Renal pelvis (tissue), 4 donors: Measurements from ENCODE around the gene MMP1. TPM values are rescaled to one million over a fixed set of nuclear protein-coding genes. Genes with fewer than 3 reads are reported as not detected.

Experiments used
- DNase-seq: peaks from one replicate; pipeline ENCODE4 v3.0.0-alpha.2; 2013
- polyA plus RNA-seq, 3 donors: library from polyadenylated mRNA; unstranded; fragments of 120-200 nt; gene quantifications; one replicate each; pipeline ENCODE4 v1.2.1, GENCODE V29; 2013; ENCODE audit not compliant: insufficient read length in 3 of 3

Gene MMP1
- polyA plus RNA-seq, 3 donors: 0.21 to 0.27 TPM; not detected in 1

- no peak for DNase-seq
These were observed 10.0 kb upstream of the MMP1 start for GRCh38 chr11:102807921-102808320.

- no peak for DNase-seq
These were observed 8.3 kb upstream of the MMP1 start for GRCh38 chr11:102806296-102806695.

GRCh38 chr11:102802341-102802740 lies 4.4 kb upstream of the MMP1 start:
- no peak for DNase-seq

GRCh38 chr11:102800767-102801166 lies 2.8 kb upstream of the MMP1 start:
- DNase-seq: no peak

GRCh38 chr11:102799681-102800340 lies 1.9 kb upstream of the MMP1 start:
- no peak for DNase-seq

- DNase-seq: no peak
These were observed 3.6 kb downstream of the MMP1 start for GRCh38 chr11:102794382-102794781.

- no peak for DNase-seq
These were observed 4.2 kb downstream of the MMP1 start for GRCh38 chr11:102793677-102794290.

GRCh38 chr11:102792604-102793003 lies 5.4 kb downstream of the MMP1 start:
- DNase-seq: no peak

- no peak for DNase-seq
These were observed 6.5 kb downstream of the MMP1 start for GRCh38 chr11:102791271-102792036.

- DNase-seq: no peak
These were observed 9.5 kb downstream of the MMP1 start for GRCh38 chr11:102788334-102788995.

- DNase-seq: no peak
These were observed 13.6 kb downstream of the MMP1 start for GRCh38 chr11:102784380-102784779.

GRCh38 chr11:102783720-102784119 lies 14.2 kb downstream of the MMP1 start:
- no peak for DNase-seq

- no peak for DNase-seq
These were observed 14.9 kb downstream of the MMP1 start for GRCh38 chr11:102783016-102783415.

- no peak for DNase-seq
These were observed 16.3 kb downstream of the MMP1 start for GRCh38 chr11:102781676-102782075.

- DNase-seq: no peak
These were observed 17.5 kb downstream of the MMP1 start, which contains the start of gene MMP10 for GRCh38 chr11:102780491-102780918. Gene MMP10 (minus strand): TSS chr11:102780628. CDS start chr11:102780591, 37 bp downstream.

- no peak for DNase-seq
These were observed 21.5 kb downstream of the MMP1 start for GRCh38 chr11:102776454-102776853.

- no peak for DNase-seq
These were observed 24.6 kb downstream of the MMP1 start for GRCh38 chr11:102773386-102773785.

- DNase-seq: no peak
These were observed 26.6 kb downstream of the MMP1 start for GRCh38 chr11:102771351-102771750.

- DNase-seq: no peak
These were observed 27.8 kb downstream of the MMP1 start for GRCh38 chr11:102770191-102770590.

- no peak for DNase-seq
These were observed 30.2 kb downstream of the MMP1 start for GRCh38 chr11:102767800-102768199.

GRCh38 chr11:102763440-102763839 lies 34.5 kb downstream of the MMP1 start:
- no peak for DNase-seq

- no peak for DNase-seq
These were observed 35.6 kb downstream of the MMP1 start for GRCh38 chr11:102762361-102762767.
